Parathyroid adenoma (tissue), 2 donors: Measurements from ENCODE around the gene CTH.
"Not testable (repeated sequence)": the region's sequence is repeated elsewhere in the genome, so short reads cannot be mapped to it uniquely, and the experiment has no call there.

ENCODE experiments used
- H2AFZ ChIP-seq: fragments of 300-600 bp; sonication (generic); one replicate; pipeline ENCODE4 v1.7.0; 2017; ENCODE audit warnings: antibody characterized with exemption, mild to moderate bottlenecking
- H3K27ac ChIP-seq: fragments of 300-600 bp; sonication (generic); one replicate; pipeline ENCODE4 v1.7.0; 2017
- H3K27me3 ChIP-seq: fragments of 300-600 bp; sonication (generic); one replicate; pipeline ENCODE4 v1.7.0; 2017; ENCODE audit warnings: low read length; ENCODE audit not compliant: control insufficient read depth, insufficient read depth
- H3K36me3 ChIP-seq: fragments of 300-600 bp; sonication (generic); one replicate; pipeline ENCODE4 v1.7.0; 2017; ENCODE audit warnings: low read length; ENCODE audit not compliant: control insufficient read depth, insufficient read depth
- H3K4me1 ChIP-seq: fragments of 300-600 bp; sonication (generic); one replicate; pipeline ENCODE4 v1.7.0; 2017; ENCODE audit warnings: control low read depth
- H3K4me2 ChIP-seq: fragments of 300-600 bp; sonication (generic); one replicate; pipeline ENCODE4 v1.7.0; 2017; ENCODE audit warnings: low read length
- H3K4me3 ChIP-seq: fragments of 300-600 bp; sonication (generic); one replicate; pipeline ENCODE4 v1.7.0; 2017; ENCODE audit warnings: low read depth, low read length
- H3K79me2 ChIP-seq: fragments of 300-600 bp; sonication (generic); one replicate; pipeline ENCODE4 v1.7.0; 2017; ENCODE audit warnings: control low read depth
- H3K9ac ChIP-seq: fragments of 300-600 bp; sonication (generic); one replicate; pipeline ENCODE4 v1.7.0; 2017; ENCODE audit warnings: mild to moderate bottlenecking
- H3K9me3 ChIP-seq: fragments of 300-600 bp; sonication (generic); one replicate; pipeline ENCODE4 v1.7.0; 2017; ENCODE audit warnings: low read length; ENCODE audit not compliant: control insufficient read depth
- CTCF ChIP-seq: fragments of 300-600 bp; sonication (generic); IDR thresholded peaks from one replicate; pipeline ENCODE4 v1.7.0; 2017; ENCODE audit warnings: antibody characterized with exemption, mild to moderate bottlenecking
- donor health status: primary hyperparathyroidism.

CTH gene

GRCh38 chr1:70372426-70372825 is 38.6 kb upstream of the CTH start:
- Histone ChIP-seq H3K4me2 (no peak overlapping the region), H3K4me3 (no peak overlapping the region), H3K4me1 (no peaks in the 10 kb centered on the region), H3K9ac (no peak overlapping the region), H2AFZ (no peak overlapping the region), H3K9me3 (no peaks in the 10 kb centered on the region), H3K36me3 (no peaks in the 10 kb centered on the region), H3K27me3 (no peaks in the 10 kb centered on the region), H3K79me2 (no peaks in the 10 kb centered on the region), H3K27ac (no peak overlapping the region)
- no peak for TF ChIP-seq CTCF

DNA sequence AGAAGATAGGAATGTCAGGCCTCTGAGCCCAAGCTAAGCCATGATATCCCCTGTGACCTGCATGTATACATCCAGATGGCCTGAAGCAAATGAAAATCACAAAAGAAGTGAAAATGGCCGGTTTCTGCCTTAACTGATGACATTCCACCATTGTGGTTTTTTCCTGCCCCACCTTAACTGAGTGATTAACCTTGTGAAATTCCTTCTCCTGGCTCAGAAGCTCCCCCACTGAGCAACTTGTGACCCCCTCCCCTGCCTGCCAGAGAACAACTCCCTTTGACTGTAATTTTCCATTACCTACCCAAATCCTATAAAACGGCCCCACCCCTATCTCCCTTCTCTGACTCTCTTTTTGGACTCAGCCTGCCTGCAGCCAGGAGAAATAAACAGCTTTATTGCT is 37.5 kb upstream of the CTH start:
- H3K9ac ChIP-seq: not testable (repeated sequence)

GRCh38 chr1:70376196-70376595 is 34.9 kb upstream of the CTH start:
- Histone ChIP-seq H3K4me3 (no peak overlapping the region), H3K27me3 (no peaks in the 10 kb centered on the region), H3K79me2 (no peaks in the 10 kb centered on the region), H3K4me2 (no peak overlapping the region), H2AFZ (no peak overlapping the region), H3K36me3 (no peaks in the 10 kb centered on the region), H3K9me3 (no peaks in the 10 kb centered on the region), H3K4me1 (no peaks in the 10 kb centered on the region), H3K27ac (no peak overlapping the region), H3K9ac (no peak overlapping the region)
- TF ChIP-seq CTCF: no peak

More for the DNA sequence above, 37.5 kb upstream of the CTH start:
- H3K9me3 ChIP-seq, H3K4me3 ChIP-seq, H3K79me2 ChIP-seq, H3K27ac ChIP-seq, H3K4me2 ChIP-seq, H2AFZ ChIP-seq, H3K27me3 ChIP-seq, H3K36me3 ChIP-seq, H3K4me1 ChIP-seq: not testable (repeated sequence)

GRCh38 chr1:70382682-70383081 is 28.4 kb upstream of the CTH start:
- Histone ChIP-seq H3K4me1 (no peaks in the 10 kb centered on the region), H3K36me3 (no peaks in the 10 kb centered on the region), H3K79me2 (no peaks in the 10 kb centered on the region), H3K4me2 (no peak overlapping the region), H3K9me3 (no peaks in the 10 kb centered on the region), H3K4me3 (no peak overlapping the region), H2AFZ (no peak overlapping the region), H3K9ac (no peak overlapping the region), H3K27me3 (no peaks in the 10 kb centered on the region), H3K27ac (no peak overlapping the region)
- TF ChIP-seq CTCF: no peak

GRCh38 chr1:70383483-70383882 is 27.6 kb upstream of the CTH start:
- no peak overlapping the region for H3K9ac ChIP-seq
- no peaks in the 10 kb centered on the region for H3K4me1 ChIP-seq
- no peaks in the 10 kb centered on the region for H3K79me2 ChIP-seq
- H3K36me3 ChIP-seq: no peaks in the 10 kb centered on the region
- H3K4me3 ChIP-seq: no peak overlapping the region
- H3K9me3 ChIP-seq: no peaks in the 10 kb centered on the region
- H3K27me3 ChIP-seq: no peaks in the 10 kb centered on the region
- H2AFZ ChIP-seq: no peak overlapping the region
- H3K27ac ChIP-seq: no peak overlapping the region
- no peak overlapping the region for H3K4me2 ChIP-seq
- TF ChIP-seq CTCF: no peak
